ENCODE measurements around the gene NRCAM. TPM values are rescaled to one million over a fixed set of nuclear protein-coding genes. Genes with fewer than 3 reads are reported as not detected.
A peak's percentile ranks its signal among the peaks of the same experiment; 100 is the strongest.

NRCAM gene
- total RNA-seq, 2 experiments from 2014 or later = 3.4 to 7.0 TPM

GRCh38 chr7:108454674-108455550 lies 1.3 kb downstream of the NRCAM start:
- POLR2A ChIA-PET = interaction anchor here (1.3 to 2.8 kb wide), 3 partner anchors 9 to 115 kb away, joined by 5 to 7 read pairs (median 5); partner anchors contain the start of genes DNAJB9, PNPLA8 and THAP5
- H3K9me3 ChIP-seq (ENCODE audit: control insufficient read depth in 1 of 2, insufficient read depth in 1 of 2, low read length in 2 of 2) = no peaks in the 10 kb centered on the region
- H3K4me1 ChIP-seq (ENCODE audit: insufficient read depth, low read length) = peaks cover 14% of the 10 kb centered on the region
- peak overlapping the region; percentile 92 for H3K4me3 Mint-ChIP-seq
- no peaks in the 10 kb centered on the region for H3K36me3 Mint-ChIP-seq (ENCODE audit: low read depth)
- H3K4me1 Mint-ChIP-seq (ENCODE audit: low read depth) = peaks cover 32% of the 10 kb centered on the region
- H3K36me3 ChIP-seq (ENCODE audit: insufficient read depth, low read length) = no peaks in the 10 kb centered on the region
- no peak overlapping the region for H3K27ac Mint-ChIP-seq
- no peaks in the 10 kb centered on the region for H3K9me3 Mint-ChIP-seq
- peak overlapping the region; percentile 51 for H3K4me3 ChIP-seq (ENCODE audit: low read length)
- peaks cover 68% of the 10 kb centered on the region for H3K27me3 Mint-ChIP-seq
- DNase-seq (peak in 1 of 14 experiments; percentile 13), ATAC-seq (ENCODE audit: poor library complexity) (no peak)
- no peak overlapping the region for H3K27ac ChIP-seq (ENCODE audit: low read depth in 1 of 2, low read length in 2 of 2)
- CTCF ChIA-PET = interaction anchor here (2.8 kb wide), 1 partner anchor 42 kb away, joined by 9 read pairs; no protein-coding TSS in a partner anchor
- intact Hi-C loops (cut with DNase I, micrococcal nuclease) = no loop called here
- peaks cover 21 to 56% of the 10 kb centered on the region in 2 experiments for H3K27me3 ChIP-seq (ENCODE audit: control insufficient read depth in 1 of 2, insufficient read depth in 2 of 2, low read length in 2 of 2)
- TF ChIP-seq CTCF (IDR thresholded peaks at IDR 0.05) = no peak

GRCh38 chr7:108454317-108454673 lies 1.9 kb downstream of the NRCAM start:
- peaks cover 69% of the 10 kb centered on the region for H3K27me3 Mint-ChIP-seq
- intact Hi-C loops (cut with DNase I, micrococcal nuclease) = no loop called here

More at GRCh38 chr7:108454317-108454673, 1.9 kb downstream of the NRCAM start:
- no peak for TF ChIP-seq CTCF (IDR thresholded peaks at IDR 0.05)
- Histone ChIP-seq H3K4me1 (ENCODE audit: insufficient read depth, low read length) (peaks cover 14% of the 10 kb centered on the region), H3K9me3 (ENCODE audit: control insufficient read depth in 1 of 2, insufficient read depth in 1 of 2, low read length in 2 of 2) (no peaks in the 10 kb centered on the region), H3K27ac (ENCODE audit: low read depth in 1 of 2, low read length in 2 of 2) (no peak overlapping the region), H3K27me3 (ENCODE audit: control insufficient read depth in 1 of 2, insufficient read depth in 2 of 2, low read length in 2 of 2) (peaks cover 21 to 56% of the 10 kb centered on the region in 2 experiments), H3K4me3 (ENCODE audit: low read length) (peak overlapping the region; percentile 51), H3K36me3 (ENCODE audit: insufficient read depth, low read length) (no peaks in the 10 kb centered on the region)
- POLR2A ChIA-PET = interaction anchor here (1.3 to 2.8 kb wide), 4 partner anchors 10 to 115 kb away, joined by 5 to 7 read pairs (median 6); partner anchors contain the start of genes DNAJB9, PNPLA8 and THAP5
- Mint-ChIP-seq H3K36me3 (ENCODE audit: low read depth) (no peaks in the 10 kb centered on the region), H3K4me3 (peak overlapping the region; percentile 92), H3K4me1 (ENCODE audit: low read depth) (peaks cover 29% of the 10 kb centered on the region), H3K27ac (no peak overlapping the region), H3K9me3 (no peaks in the 10 kb centered on the region)
- DNase-seq (no peak), ATAC-seq (ENCODE audit: poor library complexity) (no peak)
- CTCF ChIA-PET = interaction anchor here (2.8 kb wide), 1 partner anchor 43 kb away, joined by 9 read pairs; no protein-coding TSS in a partner anchor
